ENCODE measurements around the gene GGCX. TPM values are rescaled to one million over a fixed set of nuclear protein-coding genes. Genes with fewer than 3 reads are reported as not detected.

GGCX gene
- polyA plus RNA-seq, 3 donors: 24.0 to 34.4 (median 32.0) TPM

GRCh38 chr2:85540133-85540648 is 21.1 kb downstream of the GGCX start:
- intact Hi-C loops (cut with micrococcal nuclease): no loop called here
- peaks cover 33 to 53% of the 10 kb centered on the region in 2 donors for H3K4me1 ChIP-seq (ENCODE audit: control insufficient read depth in 1 of 2, insufficient read depth in 2 of 2, low read length in 2 of 2)
- peak overlapping the region; percentile 88 to 98 for H3K27ac ChIP-seq (ENCODE audit: low read depth in 1 of 2, low read length in 2 of 2)
- Mint-ChIP-seq H3K27me3 (ENCODE audit: low read depth in 3 of 3) (no peaks in the 10 kb centered on the region), H3K4me3 (peak overlapping the region; percentile 91 to 95), H3K9me3 (no peaks in the 10 kb centered on the region), H3K4me1 (peaks cover 44% of the 10 kb centered on the region), H3K36me3 (peaks cover 44 to 47% of the 10 kb centered on the region in 2 donors), H3K27ac (peak overlapping the region in 6 of 7 donors; percentile 70 to 97 (median 92))
- WGBS (ENCODE audit: insufficient coverage): 0% methylated on average over 8 of the region's 11 CpGs
- H4K20me1 ChIP-seq (ENCODE audit: insufficient read depth, low read length): peaks cover 62% of the 10 kb centered on the region
- peak overlapping the region; percentile 87 for H3K9ac ChIP-seq (ENCODE audit: insufficient read depth, low read length, poor library complexity, severe bottlenecking)
- peak overlapping the region; percentile 92 for H3K4me2 ChIP-seq (replicated peaks; ENCODE audit: extremely low read depth, low read length, poor library complexity, severe bottlenecking)
- no peaks in the 10 kb centered on the region for H3K9me3 ChIP-seq (replicated peaks in 1 of 2; ENCODE audit: control insufficient read depth in 1 of 2, insufficient read depth in 1 of 2, low read length in 2 of 2)
- TF ChIP-seq CTCF (IDR thresholded peaks at IDR 0.05): no peak
- H3K79me2 ChIP-seq (ENCODE audit: insufficient read depth, low read length): peaks cover 74% of the 10 kb centered on the region
- H3K27me3 ChIP-seq (ENCODE audit: control insufficient read depth in 2 of 2, insufficient read depth in 2 of 2, low read length in 2 of 2): no peaks in the 10 kb centered on the region
- H3K36me3 ChIP-seq (replicated peaks in 1 of 2; ENCODE audit: control insufficient read depth in 1 of 2, insufficient read depth in 2 of 2, low read length in 2 of 2): peaks cover 37 to 48% of the 10 kb centered on the region in 2 donors
- DNase-seq: no peak
- no peak overlapping the region for H2AFZ ChIP-seq (ENCODE audit: insufficient read depth, low read depth, low read length, poor library complexity, severe bottlenecking)
- peak overlapping the region; percentile 68 to 99 (median 95) for H3K4me3 ChIP-seq (replicated peaks in 1 of 3; ENCODE audit: low read depth in 2 of 3, low read length in 3 of 3)

GRCh38 chr2:85539361-85540132 is 21.7 kb downstream of the GGCX start:
- no peak for TF ChIP-seq CTCF (IDR thresholded peaks at IDR 0.05)
- Histone ChIP-seq H4K20me1 (ENCODE audit: insufficient read depth, low read length) (peaks cover 55% of the 10 kb centered on the region), H3K4me3 (replicated peaks in 1 of 3; ENCODE audit: low read depth in 2 of 3, low read length in 3 of 3) (peak overlapping the region; percentile 68 to 99 (median 95)), H3K27ac (ENCODE audit: low read depth in 1 of 2, low read length in 2 of 2) (peak overlapping the region; percentile 88 to 98), H3K36me3 (replicated peaks in 1 of 2; ENCODE audit: control insufficient read depth in 1 of 2, insufficient read depth in 2 of 2, low read length in 2 of 2) (peaks cover 36 to 41% of the 10 kb centered on the region in 2 donors), H3K27me3 (ENCODE audit: control insufficient read depth in 2 of 2, insufficient read depth in 2 of 2, low read length in 2 of 2) (no peaks in the 10 kb centered on the region), H3K4me1 (ENCODE audit: control insufficient read depth in 1 of 2, insufficient read depth in 2 of 2, low read length in 2 of 2) (peaks cover 35 to 59% of the 10 kb centered on the region in 2 donors), H3K79me2 (ENCODE audit: insufficient read depth, low read length) (peaks cover 74% of the 10 kb centered on the region), H3K9ac (ENCODE audit: insufficient read depth, low read length, poor library complexity, severe bottlenecking) (peak overlapping the region; percentile 87), H3K9me3 (replicated peaks in 1 of 2; ENCODE audit: control insufficient read depth in 1 of 2, insufficient read depth in 1 of 2, low read length in 2 of 2) (no peaks in the 10 kb centered on the region), H2AFZ (ENCODE audit: insufficient read depth, low read depth, low read length, poor library complexity, severe bottlenecking) (peak overlapping the region; percentile 77), H3K4me2 (replicated peaks; ENCODE audit: extremely low read depth, low read length, poor library complexity, severe bottlenecking) (peak overlapping the region; percentile 92)
- 0% methylated on average over 50 of the region's 67 CpGs for WGBS (ENCODE audit: insufficient coverage)
- Mint-ChIP-seq H3K9me3 (no peaks in the 10 kb centered on the region), H3K36me3 (peaks cover 39 to 40% of the 10 kb centered on the region in 2 donors), H3K4me3 (peak overlapping the region; percentile 91 to 95), H3K27ac (peak overlapping the region; percentile 89 to 98 (median 96)), H3K27me3 (ENCODE audit: low read depth in 3 of 3) (no peaks in the 10 kb centered on the region), H3K4me1 (peaks cover 51% of the 10 kb centered on the region)
- peak; percentile 56 to 76 (median 73) for DNase-seq
- intact Hi-C loops (cut with micrococcal nuclease): loop anchor here (1.0 to 5.0 kb wide), 3 partner anchors 39 to 117 kb away; no protein-coding TSS in a partner anchor

Measured in CD14-positive monocyte (primary cell).